HG03066 (cell line): ENCODE results near the gene PRAC2.

ENCODE experiments used
- ATAC-seq: cut with Tn5 transposase; IDR thresholded peaks from one replicate; pipeline ENCODE4 v1.9.1; 2021; ENCODE audit warnings: low read depth; ENCODE audit not compliant: unreplicated experiment

Gene PRAC2

GRCh38 chr17:48752399-48753288 lies 29.7 kb downstream of the PRAC2 start:
- no peak for ATAC-seq

- no peak for ATAC-seq
Measured at GRCh38 chr17:48753794-48754499, 31.0 kb downstream of the PRAC2 start.

- no peak for ATAC-seq
Measured at GRCh38 chr17:48754500-48755261, 31.7 kb downstream of the PRAC2 start.

GRCh38 chr17:48755356-48755755 lies 32.4 kb downstream of the PRAC2 start:
- ATAC-seq: no peak

- ATAC-seq: no peak
Measured at GRCh38 chr17:48756830-48757251, 33.9 kb downstream of the PRAC2 start.

GRCh38 chr17:48757524-48757961 lies 34.6 kb downstream of the PRAC2 start:
- no peak for ATAC-seq

- no peak for ATAC-seq
Measured at GRCh38 chr17:48759288-48759687, 36.3 kb downstream of the PRAC2 start.

GRCh38 chr17:48760411-48760810 lies 37.4 kb downstream of the PRAC2 start:
- no peak for ATAC-seq

- ATAC-seq: no peak
Measured at GRCh38 chr17:48761114-48761513, 38.1 kb downstream of the PRAC2 start.

- no peak for ATAC-seq
Measured at GRCh38 chr17:48767263-48767774, 44.3 kb downstream of the PRAC2 start.

GRCh38 chr17:48769009-48769675 lies 46.2 kb downstream of the PRAC2 start:
- no peak for ATAC-seq

GRCh38 chr17:48770954-48771353 lies 48.0 kb downstream of the PRAC2 start:
- no peak for ATAC-seq

GRCh38 chr17:48773245-48773644 lies 50.3 kb downstream of the PRAC2 start:
- no peak for ATAC-seq
